ENCODE results near the gene CREB5. TPM values are rescaled to one million over a fixed set of nuclear protein-coding genes. Genes with fewer than 3 reads are reported as not detected.

The CREB5 gene
- total RNA-seq, 1 experiment from 2014 or later: 5.2 TPM

GRCh38 chr7:28531291-28531690, 119.0 kb downstream of the CREB5 start:
- Histone ChIP-seq H3K9ac (ENCODE audit: low read length) (no peak overlapping the region), H3K4me3 (ENCODE audit: low read length) (no peak overlapping the region), H3K4me1 (ENCODE audit: insufficient read depth, low read length) (peaks cover 35% of the 10 kb centered on the region), H3F3A (ENCODE audit: low read length, unreplicated experiment) (no peaks in the 10 kb centered on the region), H3K9me3 (ENCODE audit: low read length) (no peaks in the 10 kb centered on the region), H3K9me2 (replicated peaks; ENCODE audit: low read length) (no peaks in the 10 kb centered on the region), H2AFZ (ENCODE audit: low read length) (no peak overlapping the region), H3K27me3 (ENCODE audit: low read length) (no peaks in the 10 kb centered on the region), H3K4me2 (ENCODE audit: low read length) (no peak overlapping the region), H3K79me2 (ENCODE audit: low read length) (no peaks in the 10 kb centered on the region), H3K27ac (ENCODE audit: low read length) (no peak overlapping the region), H4K20me1 (ENCODE audit: low read length) (no peaks in the 10 kb centered on the region), H3K36me3 (ENCODE audit: low read depth, low read length) (no peaks in the 10 kb centered on the region)
- CTCF ChIA-PET: no interaction called here
- no TSS peak for BruUV-seq (replicated peaks)
- POLR2A ChIA-PET (ENCODE audit: unreplicated experiment): no interaction called here
- ATAC-seq (no peak), DNase-seq (no peak)
- intact Hi-C loops (cut with micrococcal nuclease): loop anchor here (5.0 kb wide), 4 partner anchors 41 to 156 kb away; partner anchors contain the start of gene CREB5
- TF ChIP-seq EZH2 (IDR thresholded peaks at IDR 0.05; ENCODE audit: low read length, unreplicated experiment) (no peak), CTCF (conservative IDR thresholded peaks at IDR 0.05; ENCODE audit: low read depth, low read length) (no peak), EZH2phosphoT487 (IDR thresholded peaks at IDR 0.05; ENCODE audit: borderline replicate concordance, low read length) (no peak)

GRCh38 chr7:28532181-28532580, 119.9 kb downstream of the CREB5 start:
- Histone ChIP-seq H3K27ac (ENCODE audit: low read length) (no peak overlapping the region), H3K4me1 (ENCODE audit: insufficient read depth, low read length) (peaks cover 35% of the 10 kb centered on the region), H3F3A (ENCODE audit: low read length, unreplicated experiment) (no peaks in the 10 kb centered on the region), H3K79me2 (ENCODE audit: low read length) (no peaks in the 10 kb centered on the region), H3K9me3 (ENCODE audit: low read length) (no peaks in the 10 kb centered on the region), H4K20me1 (ENCODE audit: low read length) (no peaks in the 10 kb centered on the region), H3K9ac (ENCODE audit: low read length) (no peak overlapping the region), H3K9me2 (replicated peaks; ENCODE audit: low read length) (no peaks in the 10 kb centered on the region), H3K36me3 (ENCODE audit: low read depth, low read length) (no peaks in the 10 kb centered on the region), H3K27me3 (ENCODE audit: low read length) (no peaks in the 10 kb centered on the region), H3K4me3 (ENCODE audit: low read length) (no peak overlapping the region), H2AFZ (ENCODE audit: low read length) (no peak overlapping the region), H3K4me2 (ENCODE audit: low read length) (no peak overlapping the region)
- intact Hi-C loops (cut with micrococcal nuclease): loop anchor here (5.0 kb wide), 4 partner anchors 40 to 155 kb away; partner anchors contain the start of gene CREB5
- DNase-seq (no peak), ATAC-seq (no peak)
- TF ChIP-seq CTCF (conservative IDR thresholded peaks at IDR 0.05; ENCODE audit: low read depth, low read length) (no peak), EZH2phosphoT487 (IDR thresholded peaks at IDR 0.05; ENCODE audit: borderline replicate concordance, low read length) (no peak), EZH2 (IDR thresholded peaks at IDR 0.05; ENCODE audit: low read length, unreplicated experiment) (no peak)
- CTCF ChIA-PET: no interaction called here
- POLR2A ChIA-PET (ENCODE audit: unreplicated experiment): no interaction called here
- BruUV-seq (replicated peaks): no TSS peak

GRCh38 chr7:28533267-28533666, 120.9 kb downstream of the CREB5 start:
- Histone ChIP-seq H3K36me3 (ENCODE audit: low read depth, low read length) (no peaks in the 10 kb centered on the region), H3K4me3 (ENCODE audit: low read length) (no peak overlapping the region), H3K79me2 (ENCODE audit: low read length) (no peaks in the 10 kb centered on the region), H3K4me1 (ENCODE audit: insufficient read depth, low read length) (peaks cover 35% of the 10 kb centered on the region), H3K9me3 (ENCODE audit: low read length) (no peaks in the 10 kb centered on the region), H3K9me2 (replicated peaks; ENCODE audit: low read length) (no peaks in the 10 kb centered on the region), H2AFZ (ENCODE audit: low read length) (no peak overlapping the region), H4K20me1 (ENCODE audit: low read length) (no peaks in the 10 kb centered on the region), H3K27ac (ENCODE audit: low read length) (peak overlapping the region; percentile 83), H3K9ac (ENCODE audit: low read length) (no peak overlapping the region), H3F3A (ENCODE audit: low read length, unreplicated experiment) (no peaks in the 10 kb centered on the region), H3K27me3 (ENCODE audit: low read length) (no peaks in the 10 kb centered on the region), H3K4me2 (ENCODE audit: low read length) (peak overlapping the region; percentile 72)
- POLR2A ChIA-PET (ENCODE audit: unreplicated experiment): interaction anchor here (0.5 kb wide), 1 partner anchor 152 kb away, joined by 9 read pairs; no protein-coding TSS in a partner anchor
- ATAC-seq (no peak), DNase-seq (no peak)
- intact Hi-C loops (cut with micrococcal nuclease): loop anchor here (5.0 kb wide), 4 partner anchors 39 to 154 kb away; partner anchors contain the start of gene CREB5
- TF ChIP-seq EZH2 (IDR thresholded peaks at IDR 0.05; ENCODE audit: low read length, unreplicated experiment): no peak
- no peak for TF ChIP-seq CTCF (conservative IDR thresholded peaks at IDR 0.05; ENCODE audit: low read depth, low read length)
- BruUV-seq (replicated peaks): no TSS peak
- CTCF ChIA-PET: interaction anchor here (0.6 kb wide), 1 partner anchor 199 kb away, joined by 8 read pairs; no protein-coding TSS in a partner anchor

Measured in PC-3 (cell line).